Kidney (tissue), 14 donors: ENCODE data around the gene ROS1. TPM values are rescaled to one million over a fixed set of nuclear protein-coding genes. Genes with fewer than 3 reads are reported as not detected.

Source experiments
- DNase-seq, 5 donors: peaks; one replicate each; pipeline ENCODE4 v3.0.0-alpha.2; 2013 to 2020
- FAIRE-seq: peaks from 2 replicates; lab custom pipeline; 2012; peaks lifted over from hg19 to GRCh38; lab: Jason Lieb, UNC
- H3K27ac ChIP-seq, 2 donors: one replicate each; pipeline ENCODE4 v1.7.0; 2013; ENCODE audit warnings: low read depth in 2 of 2, low read length in 2 of 2, inconsistent platforms in 1 of 2
- H3K27me3 ChIP-seq: one replicate; pipeline ENCODE4 v1.7.1; 2013; ENCODE audit warnings: low read length, inconsistent platforms; ENCODE audit not compliant: control insufficient read depth, insufficient read depth
- H3K36me3 ChIP-seq, 3 donors: one replicate each; pipeline versions ENCODE4 v1.7.0 to v1.7.1; 2013; ENCODE audit warnings: low read length in 3 of 3, control low read depth in 1 of 3, inconsistent platforms in 1 of 3; ENCODE audit not compliant: insufficient read depth in 3 of 3, control insufficient read depth in 2 of 3
- H3K4me1 ChIP-seq, 3 donors: one replicate each; pipeline versions ENCODE4 v1.7.0 to v1.7.1; 2013; ENCODE audit warnings: low read length in 3 of 3, inconsistent platforms in 1 of 3, low read depth in 1 of 3; ENCODE audit not compliant: control insufficient read depth in 2 of 3, insufficient read depth in 2 of 3
- H3K4me3 ChIP-seq, 3 donors: one replicate each; pipeline versions ENCODE4 v1.7.0 to v1.8.1; 2013; ENCODE audit warnings: low read length in 3 of 3, control low read depth in 1 of 3, inconsistent platforms in 1 of 3
- H3K9ac ChIP-seq, 3 donors: one replicate each; pipeline versions ENCODE4 v1.7.0 to v1.7.1; 2013; ENCODE audit warnings: low read length in 3 of 3, control low read depth in 1 of 3, inconsistent platforms in 1 of 3
- H3K9me3 ChIP-seq, 3 donors: one replicate each; pipeline versions ENCODE4 v1.7.0 to v1.7.1; 2013; ENCODE audit warnings: low read length in 3 of 3, control low read depth in 1 of 3, inconsistent platforms in 1 of 3; ENCODE audit not compliant: control insufficient read depth in 2 of 3, insufficient read depth in 1 of 3
- CTCF ChIP-seq: IDR thresholded peaks from 3 replicates; pipeline ENCODE4 v1.5.1; 2012; ENCODE audit warnings: mild to moderate bottlenecking, moderate library complexity, borderline replicate concordance; ENCODE audit not compliant: insufficient read depth; ENCODE audit errors: extremely low read depth
- intact Hi-C: fragments of 100-400 bp; cut with DNase I; formaldehyde crosslinking; loops from one replicate; pipeline ENCODE4 v1.11.1; 2022
- polyA plus RNA-seq: library from polyadenylated mRNA; stranded (reverse); fragments of 350-450 nt; fragmentation: Illumina TruSeq; extraction: RNeasy Lipid Tissue Mini Kit (QIAGEN cat#74804); gene quantifications from one replicate; pipeline ENCODE4 v1.2.3, GENCODE V29; 2014; ENCODE audit warnings: low read depth, low replicate concordance; ENCODE audit not compliant: insufficient read depth
- total RNA-seq: library from RNA; stranded (reverse); fragmentation: NEBNext Ultra II Directional; extraction: Animal tissue kit (Norgen Biotek cat#: 25700); gene quantifications from one replicate; pipeline ENCODE4 v1.2.1, GENCODE V29; 2021
- donor health status: control.
- donor health status: control.
- donor health status: control.
- donor health status: control.
- donor health status: control.
- donor health status: DM: yes; HTN: yes; CAD: no.
- donor health status: Normal renal cell carcinoma (clear cell type).

ROS1 gene
- total and polyA plus RNA-seq, 2 donors from 2014 or later: 0.04 to 0.19 TPM

- H3K9me3 ChIP-seq: no peaks in the 10 kb centered on the region
- H3K4me1 ChIP-seq: no peaks in the 10 kb centered on the region
- no peaks in the 10 kb centered on the region for H3K36me3 ChIP-seq
- no peak overlapping the region for H3K27ac ChIP-seq
- no peak overlapping the region for H3K4me3 ChIP-seq
- DNase-seq: no peak
- H3K9ac ChIP-seq: no peak overlapping the region
- intact Hi-C loops: no loop called here
- TF ChIP-seq CTCF: no peak
- no peak for FAIRE-seq
- no peaks in the 10 kb centered on the region for H3K27me3 ChIP-seq
Observed at GRCh38 chr6:117401799-117402198, 23.9 kb downstream of the ROS1 start.

GRCh38 chr6:117399924-117400323 lies 25.8 kb downstream of the ROS1 start:
- H3K27me3 ChIP-seq: no peaks in the 10 kb centered on the region
- no peaks in the 10 kb centered on the region for H3K9me3 ChIP-seq
- DNase-seq (peak in 1 of 5 donors; percentile 5), FAIRE-seq (no peak)
- intact Hi-C loops: no loop called here
- H3K36me3 ChIP-seq: no peaks in the 10 kb centered on the region
- H3K4me3 ChIP-seq: no peak overlapping the region
- no peak overlapping the region for H3K27ac ChIP-seq
- TF ChIP-seq CTCF: peak; percentile 15
- no peak overlapping the region for H3K9ac ChIP-seq
- H3K4me1 ChIP-seq: no peaks in the 10 kb centered on the region

GRCh38 chr6:117399126-117399525 lies 26.6 kb downstream of the ROS1 start:
- TF ChIP-seq CTCF: no peak
- FAIRE-seq: no peak
- intact Hi-C loops: no loop called here

DNA sequence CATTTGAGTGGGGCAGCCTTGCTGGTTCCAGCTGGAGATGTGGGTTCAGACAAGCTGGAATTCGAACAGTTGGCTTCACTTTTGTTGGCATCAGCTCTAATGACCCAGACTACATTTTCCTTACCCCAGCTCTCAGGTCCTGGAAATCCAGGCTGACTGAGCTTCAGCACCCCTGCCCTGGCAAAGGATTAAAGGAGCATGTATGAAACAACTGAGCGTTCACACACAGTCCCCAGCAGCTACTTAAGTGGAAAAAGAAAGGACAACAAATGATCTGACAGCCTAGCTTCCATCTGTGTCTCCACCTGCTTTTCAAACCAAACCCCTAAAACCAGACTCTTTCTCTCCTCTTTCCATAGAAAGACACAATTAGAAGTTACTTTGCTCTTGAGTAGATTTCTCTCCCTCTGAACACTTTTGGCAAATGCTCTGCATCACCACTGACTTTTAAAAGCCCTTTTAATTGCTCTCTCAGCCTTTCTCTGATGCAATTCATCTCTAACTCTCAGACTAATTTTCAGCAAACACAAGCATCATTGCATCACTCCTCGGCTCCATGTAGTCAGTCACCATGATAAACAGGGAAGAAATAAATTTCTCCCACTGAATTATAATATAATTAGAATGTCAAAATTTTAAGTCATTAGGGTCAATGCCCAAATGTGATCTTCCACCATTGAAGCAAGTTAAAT lies 28.1 kb downstream of the ROS1 start:
- Histone ChIP-seq H3K36me3 (no peaks in the 10 kb centered on the region), H3K9ac (no peak overlapping the region), H3K4me3 (no peak overlapping the region), H3K9me3 (no peaks in the 10 kb centered on the region), H3K27me3 (no peaks in the 10 kb centered on the region), H3K27ac (no peak overlapping the region), H3K4me1 (no peaks in the 10 kb centered on the region)
- FAIRE-seq: no peak
- TF ChIP-seq CTCF: no peak
- no peak for DNase-seq
- intact Hi-C loops: no loop called here

More at GRCh38 chr6:117399126-117399525, 26.6 kb downstream of the ROS1 start:
- no peaks in the 10 kb centered on the region for H3K27me3 ChIP-seq
- no peaks in the 10 kb centered on the region for H3K9me3 ChIP-seq
- no peak overlapping the region for H3K4me3 ChIP-seq
- DNase-seq: no peak
- no peaks in the 10 kb centered on the region for H3K4me1 ChIP-seq
- no peak overlapping the region for H3K9ac ChIP-seq
- H3K36me3 ChIP-seq: no peaks in the 10 kb centered on the region
- H3K27ac ChIP-seq: no peak overlapping the region
